ENCODE measurements around the gene PIP5K1A. TPM values are rescaled to one million over a fixed set of nuclear protein-coding genes. Genes with fewer than 3 reads are reported as not detected.

The PIP5K1A gene
- total RNA-seq, 2 donors from 2014 or later, result 102 to 144 TPM

GRCh38 chr1:151189637-151190445, 8.5 kb upstream of the PIP5K1A start, which contains the start of gene VPS72:
TSS of gene VPS72 (minus strand) at chr1:151190197. CDS start at chr1:151190121, 76 bp downstream.
- WGBS, 2 experiments (ENCODE audit: insufficient coverage in 1 of 2, insufficient read length in 1 of 2), result 1 to 2% methylated on average over 32 to 41 of the region's 42 CpGs
- peaks cover 12% of the 10 kb centered on the region for H3K36me3 Mint-ChIP-seq (ENCODE audit: low read depth)
- peak within 1 kb of the TSS; percentile 89 for H3K4me3 ChIP-seq (ENCODE audit: low read length)

DNA sequence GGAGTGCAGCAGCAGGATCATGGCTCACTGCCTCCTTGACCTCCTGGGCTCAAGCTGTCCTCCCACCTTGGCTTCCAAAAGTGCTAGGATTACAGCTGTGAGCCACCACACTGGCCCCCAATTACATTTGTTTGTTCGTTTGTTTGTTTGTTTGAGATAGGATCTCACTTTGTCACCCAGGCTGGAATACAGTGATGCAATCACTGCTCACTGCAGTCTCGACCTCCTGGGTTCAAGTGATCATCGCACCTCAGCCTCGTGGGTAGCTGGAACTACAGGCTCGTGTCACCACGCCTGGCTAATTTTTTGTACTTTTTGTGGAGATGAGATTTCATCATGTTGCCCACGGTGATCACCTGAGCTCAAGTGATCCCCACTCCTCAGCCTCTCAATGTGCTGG, 6.3 kb upstream of the PIP5K1A start:
- Mint-ChIP-seq H3K4me3 (no peak overlapping the region), H3K9me3 (no peaks in the 10 kb centered on the region), H3K4me1 (peaks cover 9% of the 10 kb centered on the region), H3K27me3 (ENCODE audit: insufficient read depth) (peaks cover 3% of the 10 kb centered on the region), H3K36me3 (ENCODE audit: low read depth) (no peaks in the 10 kb centered on the region), H3K27ac (no peak overlapping the region)
- no peak overlapping the region for H3K4me3 ChIP-seq (ENCODE audit: low read length)
- H3K27me3 ChIP-seq (ENCODE audit: control insufficient read depth, insufficient read depth, low read length, poor library complexity, severe bottlenecking), result peaks cover 8% of the 10 kb centered on the region
- H3K9me3 ChIP-seq (ENCODE audit: control insufficient read depth, low read length), result no peaks in the 10 kb centered on the region
- no peaks in the 10 kb centered on the region for H3K4me1 ChIP-seq (ENCODE audit: control insufficient read depth, insufficient read depth, low read length)
- no peak overlapping the region for H3K9ac ChIP-seq (ENCODE audit: extremely low read depth, low read length, poor library complexity, severe bottlenecking)
- TF ChIP-seq, protein P1, sequence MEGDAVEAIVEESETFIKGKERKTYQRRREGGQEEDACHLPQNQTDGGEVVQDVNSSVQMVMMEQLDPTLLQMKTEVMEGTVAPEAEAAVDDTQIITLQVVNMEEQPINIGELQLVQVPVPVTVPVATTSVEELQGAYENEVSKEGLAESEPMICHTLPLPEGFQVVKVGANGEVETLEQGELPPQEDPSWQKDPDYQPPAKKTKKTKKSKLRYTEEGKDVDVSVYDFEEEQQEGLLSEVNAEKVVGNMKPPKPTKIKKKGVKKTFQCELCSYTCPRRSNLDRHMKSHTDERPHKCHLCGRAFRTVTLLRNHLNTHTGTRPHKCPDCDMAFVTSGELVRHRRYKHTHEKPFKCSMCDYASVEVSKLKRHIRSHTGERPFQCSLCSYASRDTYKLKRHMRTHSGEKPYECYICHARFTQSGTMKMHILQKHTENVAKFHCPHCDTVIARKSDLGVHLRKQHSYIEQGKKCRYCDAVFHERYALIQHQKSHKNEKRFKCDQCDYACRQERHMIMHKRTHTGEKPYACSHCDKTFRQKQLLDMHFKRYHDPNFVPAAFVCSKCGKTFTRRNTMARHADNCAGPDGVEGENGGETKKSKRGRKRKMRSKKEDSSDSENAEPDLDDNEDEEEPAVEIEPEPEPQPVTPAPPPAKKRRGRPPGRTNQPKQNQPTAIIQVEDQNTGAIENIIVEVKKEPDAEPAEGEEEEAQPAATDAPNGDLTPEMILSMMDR (conservative IDR thresholded peaks at IDR 0.05), result no peak
- no peak overlapping the region for H3K27ac ChIP-seq (ENCODE audit: low read depth, low read length)
- no peak for DNase-seq
- WGBS, 2 experiments (ENCODE audit: insufficient coverage in 1 of 2, insufficient read length in 1 of 2), result 67 to 89% methylated on average over 3 to 7 of the region's 7 CpGs
- H3K36me3 ChIP-seq (ENCODE audit: control insufficient read depth, insufficient read depth, low read length), result no peaks in the 10 kb centered on the region

More at GRCh38 chr1:151189637-151190445, 8.5 kb upstream of the PIP5K1A start, which contains the start of gene VPS72:
- DNase-seq, result peak; percentile 94
- H3K9ac ChIP-seq (ENCODE audit: extremely low read depth, low read length, poor library complexity, severe bottlenecking), result peak within 1 kb of the TSS; percentile 88
- H3K4me1 ChIP-seq (ENCODE audit: control insufficient read depth, insufficient read depth, low read length), result no peaks in the 10 kb centered on the region
- Mint-ChIP-seq H3K27ac (peak within 1 kb of the TSS; percentile 98), H3K9me3 (no peaks in the 10 kb centered on the region), H3K27me3 (ENCODE audit: insufficient read depth) (peaks cover 3% of the 10 kb centered on the region), H3K4me3 (peak within 1 kb of the TSS; percentile 94), H3K4me1 (peaks cover 9% of the 10 kb centered on the region)
- H3K27ac ChIP-seq (ENCODE audit: low read depth, low read length), result peak within 1 kb of the TSS; percentile 95
- H3K9me3 ChIP-seq (ENCODE audit: control insufficient read depth, low read length), result no peaks in the 10 kb centered on the region
- TF ChIP-seq, protein P1 (conservative IDR thresholded peaks at IDR 0.05), result peak; percentile 14
- H3K27me3 ChIP-seq (ENCODE audit: control insufficient read depth, insufficient read depth, low read length, poor library complexity, severe bottlenecking), result peaks cover 8% of the 10 kb centered on the region
- H3K36me3 ChIP-seq (ENCODE audit: control insufficient read depth, insufficient read depth, low read length), result peaks cover 12% of the 10 kb centered on the region

DNA sequence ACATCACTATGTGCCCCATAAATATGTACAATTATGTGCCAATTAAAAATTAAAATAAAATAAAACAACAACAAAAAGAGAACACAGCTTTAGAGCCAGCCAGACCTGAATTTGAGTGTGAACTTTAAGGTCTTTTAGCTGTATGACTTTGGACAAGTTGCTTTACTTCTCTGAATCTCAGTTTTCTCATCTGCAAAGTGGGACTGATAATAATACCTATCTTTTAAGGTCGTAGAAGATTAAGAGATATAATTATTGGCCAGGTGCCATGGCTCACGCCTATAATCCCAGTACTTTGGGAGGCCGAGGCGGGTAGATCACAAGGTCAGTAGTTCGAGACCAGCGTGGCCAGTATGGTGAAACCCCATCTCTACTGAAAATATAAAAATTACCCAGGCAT, 5.0 kb upstream of the PIP5K1A start:
- H3K9me3 ChIP-seq (ENCODE audit: control insufficient read depth, low read length), result no peaks in the 10 kb centered on the region
- H3K27ac Mint-ChIP-seq, result no peak overlapping the region
- no peak overlapping the region for H3K4me3 ChIP-seq (ENCODE audit: low read length)
- H3K9me3 Mint-ChIP-seq, result no peaks in the 10 kb centered on the region
- H3K4me1 Mint-ChIP-seq, result peaks cover 13% of the 10 kb centered on the region
- H3K27ac ChIP-seq (ENCODE audit: low read depth, low read length), result no peak overlapping the region
- no peak overlapping the region for H3K9ac ChIP-seq (ENCODE audit: extremely low read depth, low read length, poor library complexity, severe bottlenecking)
- H3K36me3 ChIP-seq (ENCODE audit: control insufficient read depth, insufficient read depth, low read length), result no peaks in the 10 kb centered on the region
- H3K27me3 ChIP-seq (ENCODE audit: control insufficient read depth, insufficient read depth, low read length, poor library complexity, severe bottlenecking), result peaks cover 8% of the 10 kb centered on the region
- no peaks in the 10 kb centered on the region for H3K36me3 Mint-ChIP-seq (ENCODE audit: low read depth)
- H3K4me3 Mint-ChIP-seq, result no peak overlapping the region
- WGBS, 2 experiments (ENCODE audit: insufficient coverage in 1 of 2, insufficient read length in 1 of 2), result 91 to 100% methylated on average over 2 to 6 of the region's 6 CpGs
- H3K27me3 Mint-ChIP-seq (ENCODE audit: insufficient read depth), result peaks cover 3% of the 10 kb centered on the region
- DNase-seq, result no peak
- TF ChIP-seq, protein P1 (conservative IDR thresholded peaks at IDR 0.05), result no peak
- no peaks in the 10 kb centered on the region for H3K4me1 ChIP-seq (ENCODE audit: control insufficient read depth, insufficient read depth, low read length)

All from endodermal cell (in vitro differentiated cells).